8988T (cell line): ENCODE results near the gene GPR75.
"Not testable (repeated sequence)": the region's sequence is repeated elsewhere in the genome, so short reads cannot be mapped to it uniquely, and the experiment has no call there.

Experiments
- DNase-seq: peaks from one replicate; pipeline ENCODE4 v3.0.0; 2011

GPR75 gene

DNA sequence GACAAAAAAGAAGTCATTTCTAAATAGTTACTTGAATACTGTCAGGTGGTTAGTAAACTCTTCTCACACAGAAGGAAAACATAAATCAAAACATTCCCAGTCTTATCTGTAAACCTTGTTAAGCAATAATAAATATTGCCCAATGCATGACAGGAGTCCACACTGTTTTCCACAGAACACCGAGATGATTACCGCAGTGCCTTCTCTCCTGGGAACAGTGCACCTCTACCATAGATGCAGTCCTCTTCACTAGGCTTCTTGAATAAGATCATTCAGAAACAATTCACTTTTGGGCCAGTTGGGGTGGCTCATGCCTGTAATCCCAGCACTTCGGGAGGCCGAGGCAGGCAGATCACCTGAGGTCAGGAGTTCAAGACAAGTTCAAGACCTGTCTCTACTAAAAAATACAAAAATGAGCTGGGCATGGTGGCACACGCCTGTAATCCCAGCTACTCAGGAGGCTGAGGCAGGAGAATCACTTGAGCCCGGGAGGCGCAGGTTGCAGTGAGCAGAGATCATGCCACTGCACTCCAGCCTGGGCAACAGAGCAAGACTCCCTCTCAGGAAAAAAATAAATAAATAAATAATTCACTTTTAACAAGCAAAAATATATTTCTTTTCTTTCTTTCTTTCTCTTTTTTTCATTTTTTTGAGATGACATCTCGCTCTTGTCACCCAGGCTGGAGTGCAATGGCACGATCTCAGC, 8.6 kb downstream of the GPR75 start:
- not testable (repeated sequence) for DNase-seq

DNA sequence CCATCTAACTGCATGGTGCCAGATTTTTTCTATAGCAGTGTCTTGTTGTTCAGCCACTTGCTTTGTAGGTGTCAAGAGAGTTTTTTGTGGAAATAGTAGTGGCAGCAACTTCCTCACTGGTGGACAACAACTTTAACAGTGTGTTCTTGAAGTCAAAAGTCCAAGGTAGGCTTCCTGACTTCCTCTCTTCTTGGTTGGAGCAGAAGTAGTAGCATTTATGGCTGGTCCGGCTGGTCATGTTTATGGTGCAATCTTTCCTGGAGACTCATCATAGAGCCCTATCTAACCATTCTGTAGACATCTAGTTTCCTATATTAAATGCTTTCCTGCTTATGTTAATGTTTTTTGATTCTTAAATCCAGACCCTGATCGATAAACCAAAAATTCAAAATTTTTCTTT, 11.7 kb downstream of the GPR75 start:
- DNase-seq = no peak

DNA sequence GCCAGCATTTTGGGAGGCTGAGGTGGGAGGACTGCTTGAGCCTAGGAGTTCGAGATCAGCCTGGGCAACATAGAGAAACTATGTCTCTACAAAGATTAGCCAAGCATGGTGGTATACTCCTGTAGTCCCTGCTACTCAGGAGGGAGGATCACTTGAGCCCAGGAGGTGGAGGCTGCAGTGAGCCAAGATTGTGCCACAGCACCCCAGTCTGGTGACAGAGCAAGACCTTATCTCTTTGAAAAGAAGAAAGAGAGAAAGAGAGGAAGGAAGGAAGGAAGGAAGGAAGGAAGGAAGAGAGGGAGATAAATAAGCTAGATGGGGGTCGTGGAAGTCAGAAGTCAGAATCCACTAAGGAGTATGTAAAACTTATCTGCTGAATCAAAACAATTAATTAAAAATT, 16.2 kb downstream of the GPR75 start:
- DNase-seq = no peak

DNA sequence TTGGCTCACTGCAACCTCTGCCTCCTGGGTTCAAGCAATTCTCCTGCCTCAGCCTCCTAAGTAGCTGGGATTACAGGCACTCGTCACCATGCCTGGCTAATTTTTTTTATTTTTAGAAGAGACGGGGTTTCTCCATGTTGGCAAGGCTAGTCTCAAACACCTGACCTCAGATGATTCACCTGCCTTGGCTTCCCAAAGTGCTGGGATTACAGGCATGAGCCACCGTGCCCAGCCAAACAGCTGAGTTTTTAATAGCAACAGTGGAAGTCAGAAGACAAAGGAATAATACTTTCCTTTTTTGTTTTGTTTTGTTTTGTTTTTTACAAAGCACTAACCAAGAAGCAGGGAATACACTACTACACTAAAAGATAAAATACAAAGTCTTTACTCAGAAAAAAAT, 16.9 kb downstream of the GPR75 start:
- DNase-seq = no peak

GRCh38 chr2:53841651-53842050, 18.1 kb downstream of the GPR75 start:
- DNase-seq = not testable (repeated sequence)

GRCh38 chr2:53840580-53840979, 19.2 kb downstream of the GPR75 start:
- DNase-seq = no peak

DNA sequence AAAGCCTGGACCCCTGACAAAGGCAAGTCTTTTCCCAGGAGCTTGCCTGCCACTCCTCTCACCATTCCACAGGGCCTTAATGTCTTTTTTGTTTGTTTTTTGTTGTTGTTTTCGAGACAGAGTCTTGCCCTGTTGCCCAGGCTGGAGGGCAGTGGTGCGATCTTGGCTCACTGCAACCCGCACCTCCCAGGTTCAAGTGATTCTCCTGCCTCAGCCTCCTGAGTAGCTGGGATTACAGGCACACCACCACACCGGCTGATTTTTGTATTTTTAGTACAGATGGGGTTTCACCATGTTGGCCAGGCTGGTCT, 29.8 kb downstream of the GPR75 start:
- DNase-seq = not testable (repeated sequence)

GRCh38 chr2:53829273-53829979, 30.3 kb downstream of the GPR75 start:
- no peak for DNase-seq

- DNase-seq = no peak
Observed at GRCh38 chr2:53828331-53828730, 31.4 kb downstream of the GPR75 start.

DNA sequence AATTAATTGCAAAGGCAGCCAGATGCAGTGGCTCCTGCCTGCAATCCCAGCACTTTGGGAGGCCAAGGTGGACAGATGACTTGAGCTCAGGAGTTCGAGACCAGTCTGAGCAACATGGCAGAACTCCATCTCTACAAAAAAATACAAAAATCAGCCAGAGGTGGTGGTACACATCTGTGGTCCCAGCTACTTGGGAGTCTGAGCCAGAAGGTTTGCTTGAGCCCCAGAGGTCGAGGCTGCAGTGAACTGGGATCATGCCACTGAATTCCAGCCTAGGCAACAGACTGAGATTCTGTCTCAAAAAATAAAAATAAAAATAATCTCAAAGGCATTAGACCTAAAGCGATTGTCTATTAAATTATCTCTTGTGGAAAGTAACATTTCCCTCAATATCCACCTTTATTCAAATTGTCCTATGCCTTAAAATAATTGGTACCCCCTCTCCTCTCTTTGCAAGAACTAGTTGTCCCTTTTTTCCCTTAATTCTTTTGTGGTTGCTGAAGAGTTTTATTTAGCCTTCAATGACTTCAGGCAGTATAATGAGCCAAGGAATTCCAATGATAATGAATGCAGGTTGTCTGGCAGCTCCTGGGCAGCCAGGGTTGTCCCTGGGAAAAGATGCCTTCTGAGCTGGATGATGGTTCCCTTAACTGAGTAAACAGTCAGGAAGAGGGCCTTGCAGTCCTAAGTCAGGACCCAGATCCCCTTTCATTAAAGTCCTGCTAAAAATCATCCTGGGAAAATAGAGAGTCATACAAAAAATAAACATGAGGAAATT, 32.2 kb downstream of the GPR75 start:
- no peak for DNase-seq

- DNase-seq = no peak
Observed at GRCh38 chr2:53826587-53827397, 33.0 kb downstream of the GPR75 start.

- no peak for DNase-seq
Observed at GRCh38 chr2:53826030-53826410, 33.7 kb downstream of the GPR75 start.

DNA sequence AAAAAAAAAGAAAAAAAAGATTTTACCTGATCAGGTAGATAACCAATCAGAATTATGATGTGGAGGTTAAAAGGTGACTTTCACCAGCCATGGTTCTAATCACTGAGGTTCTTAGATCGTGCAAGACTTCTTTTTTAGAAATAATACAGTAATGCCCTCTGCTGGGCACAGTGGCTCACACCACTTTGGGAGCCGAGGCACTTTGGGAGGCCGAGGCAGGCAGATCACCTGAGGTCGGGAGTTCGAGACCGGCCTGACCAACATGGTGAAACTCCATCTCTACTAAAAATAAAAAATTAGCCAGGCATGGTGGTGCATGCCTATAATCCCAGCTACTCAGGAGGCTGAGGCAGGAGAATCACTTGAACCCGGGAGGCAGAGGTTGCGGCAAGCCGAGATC, 36.1 kb downstream of the GPR75 start:
- not testable (repeated sequence) for DNase-seq

- no peak for DNase-seq
Observed at GRCh38 chr2:53821810-53822209, 38.0 kb downstream of the GPR75 start.

- no peak for DNase-seq
Observed at GRCh38 chr2:53820711-53821110, 39.1 kb downstream of the GPR75 start.

- no peak for DNase-seq
Observed at GRCh38 chr2:53820048-53820447, 39.7 kb downstream of the GPR75 start.

DNA sequence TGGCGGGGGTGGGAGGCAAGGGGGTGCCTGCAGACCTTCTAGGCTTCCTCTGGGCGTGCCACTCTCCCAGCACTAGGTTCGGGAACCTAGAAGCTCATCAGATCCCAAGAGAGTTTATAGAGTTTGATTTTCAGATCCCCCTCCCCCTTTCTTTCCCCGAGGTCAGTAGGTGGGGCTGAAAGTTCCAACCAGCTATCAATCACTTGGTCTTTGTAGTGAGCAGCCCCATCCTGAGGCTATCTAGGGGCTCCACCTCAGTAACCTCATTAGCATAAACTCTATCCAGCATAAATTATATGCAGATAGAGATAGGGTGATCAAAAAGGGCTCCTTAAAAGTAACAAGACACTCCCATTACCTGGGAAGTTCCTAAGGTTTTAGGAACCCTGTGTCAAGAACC, 40.1 kb downstream of the GPR75 start:
- no peak for DNase-seq

DNA sequence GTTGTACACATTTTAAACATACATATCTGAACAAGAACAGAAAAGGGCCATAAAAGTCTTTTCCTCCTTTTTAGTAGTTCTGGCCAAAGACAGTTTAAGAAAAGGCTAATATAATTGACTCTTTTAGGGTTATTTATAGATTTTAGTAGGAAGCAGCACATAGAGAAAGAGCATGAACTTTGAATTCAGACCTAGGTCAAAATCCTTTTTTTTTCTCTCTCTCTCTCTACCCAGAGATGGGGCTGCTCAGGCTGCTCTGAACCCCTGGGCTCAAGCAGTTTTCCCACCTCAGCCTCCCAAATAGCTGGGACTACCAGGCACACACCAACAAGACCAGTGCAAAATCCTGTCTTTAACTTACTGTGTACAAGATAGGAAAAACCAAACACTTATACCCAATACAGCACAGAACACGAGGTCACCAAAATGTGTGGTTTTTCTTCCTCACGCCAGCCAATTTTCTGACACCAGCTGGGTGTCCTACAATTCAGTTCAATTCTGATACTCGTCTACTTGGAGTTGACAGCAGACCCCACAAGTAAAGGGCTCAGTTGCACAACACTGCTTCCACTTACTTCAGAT, 40.8 kb downstream of the GPR75 start:
- no peak for DNase-seq

- no peak for DNase-seq
Observed at GRCh38 chr2:53813151-53813550, 46.6 kb downstream of the GPR75 start.

GRCh38 chr2:53811601-53812000, 48.2 kb downstream of the GPR75 start:
- DNase-seq = no peak
